Neural progenitor cell (in vitro differentiated cells): Measurements from ENCODE around the gene HSD17B14. TPM values are rescaled to one million over a fixed set of nuclear protein-coding genes. Genes with fewer than 3 reads are reported as not detected.

Experiments used
- DNase-seq: peaks from one replicate; pipeline ENCODE4 v3.0.0-alpha.2; 2016; ENCODE audit warnings: low spot score
- H2AFZ ChIP-seq: fragments of 200-600 bp; sonication (generic); replicated peaks from 2 replicates; pipeline ENCODE4 v1.6.1; 2016; ENCODE audit warnings: antibody characterized with exemption
- H3F3A ChIP-seq: fragments of 200-600 bp; sonication (generic); 2 replicates; pipeline ENCODE4 v1.6.1; 2016; ENCODE audit warnings: antibody characterized with exemption, low read depth
- H3K27ac ChIP-seq: fragments of 200-600 bp; sonication (generic); 2 replicates; pipeline ENCODE4 v1.5.1; 2016; ENCODE audit warnings: mild to moderate bottlenecking
- H3K27me3 ChIP-seq: fragments of 200-600 bp; sonication (generic); 2 replicates; pipeline ENCODE4 v1.6.1; 2016; ENCODE audit warnings: mild to moderate bottlenecking, moderate library complexity
- H3K36me3 ChIP-seq: fragments of 200-600 bp; sonication (generic); 2 replicates; pipeline ENCODE4 v1.5.1; 2016
- H3K4me1 ChIP-seq: fragments of 200-600 bp; sonication (generic); 2 replicates; pipeline ENCODE4 v1.6.1; 2016; ENCODE audit warnings: mixed run types
- H3K4me2 ChIP-seq: fragments of 200-600 bp; sonication (generic); 2 replicates; pipeline ENCODE4 v1.6.1; 2016
- H3K4me3 ChIP-seq: fragments of 200-600 bp; sonication (generic); 2 replicates; pipeline ENCODE4 v1.5.1; 2016
- H3K79me2 ChIP-seq: fragments of 200-600 bp; sonication (generic); 2 replicates; pipeline ENCODE4 v1.6.1; 2016; ENCODE audit warnings: low read depth
- H3K9ac ChIP-seq: fragments of 200-600 bp; sonication (generic); 2 replicates; pipeline ENCODE4 v1.6.1; 2016
- H3K9me3 ChIP-seq: fragments of 200-600 bp; sonication (generic); 2 replicates; pipeline ENCODE4 v1.5.1; 2016; ENCODE audit warnings: low read depth
- H4K20me1 ChIP-seq: fragments of 200-600 bp; sonication (generic); 2 replicates; pipeline ENCODE4 v1.6.1; 2016; ENCODE audit warnings: low read depth
- H3K27ac Mint-ChIP-seq: 3 replicates; pipeline ENCODE4 v1.8.0; 2021; ENCODE audit warnings: mixed read lengths
- H3K27me3 Mint-ChIP-seq: 2 replicates; pipeline ENCODE4 v1.8.0; 2022; ENCODE audit warnings: low read depth, mild to moderate bottlenecking, inconsistent platforms, moderate library complexity, mixed read lengths; ENCODE audit not compliant: insufficient read depth
- H3K36me3 Mint-ChIP-seq: 3 replicates; pipeline ENCODE4 v1.8.0; 2021; ENCODE audit warnings: mixed read lengths
- H3K4me1 Mint-ChIP-seq: 3 replicates; pipeline ENCODE4 v1.8.0; 2021; ENCODE audit warnings: mixed read lengths
- H3K4me3 Mint-ChIP-seq: 3 replicates; pipeline ENCODE4 v1.8.0; 2021; ENCODE audit warnings: mild to moderate bottlenecking, moderate library complexity, mixed read lengths
- H3K9me3 Mint-ChIP-seq: 3 replicates; pipeline ENCODE4 v1.8.0; 2020; ENCODE audit warnings: mixed read lengths
- EZH2 ChIP-seq: fragments of 200-600 bp; sonication (generic); IDR thresholded peaks from 2 replicates; pipeline ENCODE4 v1.6.1; 2017; ENCODE audit warnings: antibody characterized with exemption, mild to moderate bottlenecking, moderate library complexity
- EZH2phosphoT487 ChIP-seq: fragments of 200-600 bp; sonication (generic); IDR thresholded peaks from 2 replicates; pipeline ENCODE4 v1.6.1; 2017; ENCODE audit warnings: antibody characterized with exemption
- total RNA-seq: library from RNA; depleted of rRNA; stranded (reverse); fragments of >200 nt; gene quantifications from 2 replicates; pipeline ENCODE4 v1.2.3, GENCODE V29; 2015; ENCODE audit warnings: low replicate concordance
- TF ChIP-seq, protein P1 (sequence below): fragments of 200-600 bp; sonication (generic); IDR thresholded peaks from 2 replicates; pipeline ENCODE4 v1.5.1; 2017; ENCODE audit warnings: antibody characterized with exemption, mild to moderate bottlenecking

HSD17B14 gene
- total RNA-seq, 1 donor from 2014 or later, result 11.2 TPM

DNA sequence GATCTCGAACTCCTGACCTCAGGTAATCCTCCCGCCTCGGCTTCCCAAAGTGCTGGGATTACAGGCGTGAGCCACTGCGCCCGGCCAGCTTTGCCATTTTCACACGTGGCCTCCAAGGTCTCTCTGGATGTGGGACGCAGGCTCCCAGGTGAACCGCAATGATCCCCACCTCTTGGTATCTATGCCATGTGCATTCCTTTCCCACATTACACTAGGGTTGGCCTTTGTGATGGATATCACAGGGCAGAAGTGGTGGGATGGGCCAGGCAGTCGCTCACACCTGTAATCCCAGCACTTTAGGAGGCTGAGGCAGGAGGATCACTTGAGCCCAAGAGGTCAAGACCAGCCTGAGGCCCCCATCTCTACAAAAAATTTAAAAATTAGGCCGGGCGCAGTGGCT, 58.6 kb downstream of the HSD17B14 start:
- DNase-seq, result no peak
- Mint-ChIP-seq H3K4me1 (peaks cover 9% of the 10 kb centered on the region), H3K4me3 (no peak overlapping the region), H3K9me3 (no peaks in the 10 kb centered on the region), H3K27ac (no peak overlapping the region), H3K36me3 (no peaks in the 10 kb centered on the region), H3K27me3 (peaks cover 11% of the 10 kb centered on the region)
- Histone ChIP-seq H4K20me1 (no peaks in the 10 kb centered on the region), H3K9me3 (no peaks in the 10 kb centered on the region), H3K27ac (no peak overlapping the region), H3K4me2 (no peak overlapping the region), H3K4me1 (no peaks in the 10 kb centered on the region), H3K27me3 (no peaks in the 10 kb centered on the region), H3K79me2 (no peaks in the 10 kb centered on the region), H3F3A (no peaks in the 10 kb centered on the region), H2AFZ (no peak overlapping the region), H3K36me3 (no peaks in the 10 kb centered on the region), H3K4me3 (no peak overlapping the region), H3K9ac (no peak overlapping the region)
- TF ChIP-seq EZH2 (no peak), EZH2phosphoT487 (no peak)
- TF ChIP-seq, protein P1, sequence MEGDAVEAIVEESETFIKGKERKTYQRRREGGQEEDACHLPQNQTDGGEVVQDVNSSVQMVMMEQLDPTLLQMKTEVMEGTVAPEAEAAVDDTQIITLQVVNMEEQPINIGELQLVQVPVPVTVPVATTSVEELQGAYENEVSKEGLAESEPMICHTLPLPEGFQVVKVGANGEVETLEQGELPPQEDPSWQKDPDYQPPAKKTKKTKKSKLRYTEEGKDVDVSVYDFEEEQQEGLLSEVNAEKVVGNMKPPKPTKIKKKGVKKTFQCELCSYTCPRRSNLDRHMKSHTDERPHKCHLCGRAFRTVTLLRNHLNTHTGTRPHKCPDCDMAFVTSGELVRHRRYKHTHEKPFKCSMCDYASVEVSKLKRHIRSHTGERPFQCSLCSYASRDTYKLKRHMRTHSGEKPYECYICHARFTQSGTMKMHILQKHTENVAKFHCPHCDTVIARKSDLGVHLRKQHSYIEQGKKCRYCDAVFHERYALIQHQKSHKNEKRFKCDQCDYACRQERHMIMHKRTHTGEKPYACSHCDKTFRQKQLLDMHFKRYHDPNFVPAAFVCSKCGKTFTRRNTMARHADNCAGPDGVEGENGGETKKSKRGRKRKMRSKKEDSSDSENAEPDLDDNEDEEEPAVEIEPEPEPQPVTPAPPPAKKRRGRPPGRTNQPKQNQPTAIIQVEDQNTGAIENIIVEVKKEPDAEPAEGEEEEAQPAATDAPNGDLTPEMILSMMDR, result no peak

DNA sequence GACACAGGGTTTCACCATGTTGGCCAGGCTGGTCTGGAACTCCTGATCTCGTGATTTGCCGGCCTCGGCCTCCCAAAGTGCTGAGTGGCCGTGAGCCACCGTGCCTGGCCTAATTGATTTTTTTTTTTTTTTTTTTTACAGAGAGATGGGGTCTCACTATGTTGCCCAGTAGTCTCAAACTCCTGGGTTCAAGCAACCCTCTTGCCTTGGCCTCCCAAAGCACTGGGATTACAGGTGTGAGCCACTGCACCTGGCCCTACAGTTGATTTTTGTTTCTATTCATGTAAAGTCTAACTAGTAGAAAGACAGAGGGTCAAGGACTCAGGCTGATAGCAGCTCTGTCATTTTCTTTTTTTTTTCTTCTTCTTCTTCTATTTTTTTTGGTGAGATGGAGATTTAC, 59.2 kb downstream of the HSD17B14 start:
- TF ChIP-seq EZH2 (no peak), EZH2phosphoT487 (no peak)
- TF ChIP-seq, protein P1, result no peak
- H2AFZ ChIP-seq, result no peak overlapping the region
- no peaks in the 10 kb centered on the region for H3F3A ChIP-seq
- no peak for DNase-seq
- H3K4me3 Mint-ChIP-seq, result no peak overlapping the region
- H3K27ac ChIP-seq, result no peak overlapping the region
- H3K4me1 ChIP-seq, result no peaks in the 10 kb centered on the region
- H3K36me3 ChIP-seq, result no peaks in the 10 kb centered on the region
- H3K27ac Mint-ChIP-seq, result no peak overlapping the region
- no peak overlapping the region for H3K4me3 ChIP-seq
- H3K27me3 Mint-ChIP-seq, result peaks cover 11% of the 10 kb centered on the region
- H3K9me3 ChIP-seq, result no peaks in the 10 kb centered on the region
- H3K27me3 ChIP-seq, result no peaks in the 10 kb centered on the region
- H3K36me3 Mint-ChIP-seq, result no peaks in the 10 kb centered on the region
- H3K79me2 ChIP-seq, result no peaks in the 10 kb centered on the region
- no peak overlapping the region for H3K4me2 ChIP-seq
- H4K20me1 ChIP-seq, result no peaks in the 10 kb centered on the region
- H3K9me3 Mint-ChIP-seq, result no peaks in the 10 kb centered on the region
- no peak overlapping the region for H3K9ac ChIP-seq
- H3K4me1 Mint-ChIP-seq, result peaks cover 6% of the 10 kb centered on the region

DNA sequence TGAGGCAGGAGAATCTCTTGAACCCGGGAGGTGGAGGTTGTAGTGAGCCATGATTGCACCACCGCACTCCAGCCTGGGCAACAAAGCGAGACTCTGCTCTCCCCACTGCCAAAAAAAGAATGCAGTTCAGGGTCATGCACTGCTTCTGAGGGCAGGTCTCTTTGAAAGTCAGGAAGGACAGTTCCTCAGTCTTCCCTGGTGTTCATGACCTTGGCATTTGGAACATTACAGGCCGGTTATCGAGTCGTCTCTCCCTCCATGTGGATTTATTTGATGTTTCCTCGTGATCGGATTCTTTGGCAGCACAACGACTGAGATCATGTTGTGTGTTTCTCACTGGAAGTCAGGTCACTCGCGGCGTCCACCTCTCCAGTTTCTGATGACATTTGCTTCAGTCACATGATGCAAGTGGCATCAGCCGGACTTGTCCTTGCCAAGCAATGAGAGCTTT, 63.8 kb downstream of the HSD17B14 start:
- Histone ChIP-seq H3K36me3 (no peaks in the 10 kb centered on the region), H3K79me2 (no peaks in the 10 kb centered on the region), H3K4me1 (no peaks in the 10 kb centered on the region), H3K9ac (no peak overlapping the region), H3F3A (no peaks in the 10 kb centered on the region), H3K4me2 (no peak overlapping the region), H2AFZ (no peak overlapping the region), H3K27me3 (no peaks in the 10 kb centered on the region), H3K4me3 (no peak overlapping the region), H3K9me3 (no peaks in the 10 kb centered on the region), H3K27ac (no peak overlapping the region), H4K20me1 (no peaks in the 10 kb centered on the region)
- no peak for DNase-seq
- H3K9me3 Mint-ChIP-seq, result no peaks in the 10 kb centered on the region
- peak overlapping the region; percentile 44 for H3K27ac Mint-ChIP-seq
- TF ChIP-seq EZH2phosphoT487 (no peak), EZH2 (no peak)
- TF ChIP-seq, protein P1, result no peak
- peaks cover 4% of the 10 kb centered on the region for H3K27me3 Mint-ChIP-seq
- no peak overlapping the region for H3K4me3 Mint-ChIP-seq
- H3K36me3 Mint-ChIP-seq, result no peaks in the 10 kb centered on the region
- peaks cover 3% of the 10 kb centered on the region for H3K4me1 Mint-ChIP-seq
